ENCODE measurements around the gene LRRC58. TPM values are rescaled to one million over a fixed set of nuclear protein-coding genes. Genes with fewer than 3 reads are reported as not detected.
"Not testable (repeated sequence)": the region's sequence is repeated elsewhere in the genome, so short reads cannot be mapped to it uniquely, and the experiment has no call there.

The LRRC58 gene
- total and polyA plus RNA-seq, 8 donors = 21.3 to 27.7 (median 25.5) TPM

- no peak overlapping the region for H3K27ac ChIP-seq
- peaks cover 0 to 77% of the 10 kb centered on the region in 2 donors for H3K36me3 ChIP-seq
Measured at GRCh38 chr3:120332646-120333045, 16.5 kb downstream of the LRRC58 start.

GRCh38 chr3:120331076-120331475 is 18.1 kb downstream of the LRRC58 start:
- no peak for ATAC-seq
- Histone ChIP-seq H3K27ac (no peak overlapping the region), H3K4me3 (no peak overlapping the region), H3K36me3 (peaks cover 0 to 79% of the 10 kb centered on the region in 2 donors), H3K27me3 (no peaks in the 10 kb centered on the region), H3K4me1 (no peaks in the 10 kb centered on the region), H3K9me3 (no peaks in the 10 kb centered on the region)
- intact Hi-C loops (cut with DNase I) = no loop called here
- DNase-seq = no peak
- TF ChIP-seq CTCF (IDR thresholded peaks at IDR 0.05) = no peak

More at GRCh38 chr3:120332646-120333045, 16.5 kb downstream of the LRRC58 start:
- no peak for TF ChIP-seq CTCF (IDR thresholded peaks at IDR 0.05)
- DNase-seq (no peak), ATAC-seq (no peak)
- intact Hi-C loops (cut with DNase I) = no loop called here
- Histone ChIP-seq H3K4me3 (no peak overlapping the region), H3K4me1 (no peaks in the 10 kb centered on the region), H3K27me3 (no peaks in the 10 kb centered on the region), H3K9me3 (no peaks in the 10 kb centered on the region)

- H3K27ac ChIP-seq = no peak overlapping the region
- no peak overlapping the region for H3K4me3 ChIP-seq
- intact Hi-C loops (cut with DNase I) = no loop called here
- no peaks in the 10 kb centered on the region for H3K27me3 ChIP-seq
- H3K9me3 ChIP-seq = no peaks in the 10 kb centered on the region
- no peak for ATAC-seq
- H3K4me1 ChIP-seq = no peaks in the 10 kb centered on the region
- no peak for TF ChIP-seq CTCF (IDR thresholded peaks at IDR 0.05)
- DNase-seq = no peak
- peaks cover 0 to 54% of the 10 kb centered on the region in 2 donors for H3K36me3 ChIP-seq
Measured at GRCh38 chr3:120326784-120327183, 22.4 kb downstream of the LRRC58 start.

DNA sequence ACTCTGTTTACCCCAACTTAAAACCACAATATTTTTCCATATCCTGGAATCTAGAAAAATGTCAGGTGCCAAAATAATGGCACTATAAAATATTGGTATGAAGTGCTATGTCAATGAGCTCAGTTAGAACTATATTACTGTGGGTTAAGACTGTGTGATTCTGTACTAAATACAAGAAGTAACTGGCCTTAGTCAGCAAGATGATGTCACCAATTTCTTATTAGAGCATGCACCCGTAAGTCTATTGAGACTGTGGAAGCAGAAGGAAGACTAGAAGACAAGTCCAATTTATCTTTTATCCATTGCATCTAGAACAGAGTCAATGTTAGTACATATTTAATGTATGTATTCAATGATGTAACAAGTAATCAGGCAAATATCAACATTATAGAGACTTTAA is 25.0 kb downstream of the LRRC58 start:
- intact Hi-C loops (cut with DNase I) = no loop called here
- DNase-seq = no peak
- H3K36me3 ChIP-seq = peaks cover 0 to 30% of the 10 kb centered on the region in 2 donors
- no peaks in the 10 kb centered on the region for H3K4me1 ChIP-seq
- no peak for TF ChIP-seq CTCF (IDR thresholded peaks at IDR 0.05)
- no peak overlapping the region for H3K27ac ChIP-seq
- ATAC-seq = no peak
- peaks cover 0 to 4% of the 10 kb centered on the region in 2 donors for H3K9me3 ChIP-seq
- H3K4me3 ChIP-seq = no peak overlapping the region
- H3K27me3 ChIP-seq = no peaks in the 10 kb centered on the region

GRCh38 chr3:120323761-120324160 is 25.4 kb downstream of the LRRC58 start:
- H3K27me3 ChIP-seq; DNase-seq; ATAC-seq; H3K4me3 ChIP-seq; H3K4me1 ChIP-seq; H3K27ac ChIP-seq; H3K9me3 ChIP-seq; intact Hi-C loops (cut with DNase I): not testable (repeated sequence)
- H3K36me3 ChIP-seq = peaks cover 0 to 31% of the 10 kb centered on the region in 2 donors
